ENCODE results near the gene LBP.

DNA sequence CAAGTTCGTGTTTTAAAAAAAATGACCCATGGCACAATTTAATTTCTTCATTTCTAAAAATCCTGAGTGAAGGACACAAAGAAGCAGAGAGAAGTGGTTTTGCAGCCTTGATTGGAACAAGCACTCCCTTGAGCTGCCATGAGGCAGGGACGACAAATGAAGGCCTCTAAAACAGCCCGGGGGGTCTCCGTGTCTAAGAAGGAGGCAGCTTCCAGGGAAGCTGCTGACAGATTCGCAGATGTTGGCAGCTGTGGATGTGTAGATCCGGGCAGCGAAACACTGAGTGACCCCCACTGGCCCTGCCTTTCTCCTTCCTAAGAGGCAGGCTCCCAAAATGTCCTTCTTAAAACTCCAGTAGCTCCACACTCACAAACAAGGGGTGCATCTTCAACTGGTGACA is 9.6 kb upstream of the LBP start:
- TF ChIP-seq ZNF333 (CRISPR knock-in tag; IDR thresholded peaks at IDR 0.05; ENCODE audit: borderline replicate concordance) (no peak), E2F2 (CRISPR knock-in tag; IDR thresholded peaks at IDR 0.05; ENCODE audit: borderline replicate concordance) (no peak), SIX4 (CRISPR knock-in tag; IDR thresholded peaks at IDR 0.05) (no peak), EHMT2 (IDR thresholded peaks at IDR 0.05; ENCODE audit: borderline replicate concordance, low read depth, low read length) (no peak), SAFB2 (CRISPR knock-in tag; IDR thresholded peaks at IDR 0.05; ENCODE audit: borderline replicate concordance, low read depth) (no peak), SAP130 (CRISPR knock-in tag; IDR thresholded peaks at IDR 0.05; ENCODE audit: low read depth) (no peak), ZFAT (CRISPR knock-in tag; conservative IDR thresholded peaks at IDR 0.05) (no peak)
